Stimulated activated CD4-positive, alpha-beta T cell treated with anti-CD3 and anti-CD28 coated beads, Interleukin-1b, Interleukin-23, amount 100 ng/mL, for 4 hours (primary cell): ENCODE measurements around the gene UHMK1.
A peak's percentile ranks its signal among the peaks of the same experiment; 100 is the strongest.

ENCODE experiments used
- DNase-seq, 2 donors: peaks; one replicate each; pipeline ENCODE4 v3.0.0-alpha.2; 2020; ENCODE audit warnings: low read depth in 2 of 2

Gene UHMK1

DNA sequence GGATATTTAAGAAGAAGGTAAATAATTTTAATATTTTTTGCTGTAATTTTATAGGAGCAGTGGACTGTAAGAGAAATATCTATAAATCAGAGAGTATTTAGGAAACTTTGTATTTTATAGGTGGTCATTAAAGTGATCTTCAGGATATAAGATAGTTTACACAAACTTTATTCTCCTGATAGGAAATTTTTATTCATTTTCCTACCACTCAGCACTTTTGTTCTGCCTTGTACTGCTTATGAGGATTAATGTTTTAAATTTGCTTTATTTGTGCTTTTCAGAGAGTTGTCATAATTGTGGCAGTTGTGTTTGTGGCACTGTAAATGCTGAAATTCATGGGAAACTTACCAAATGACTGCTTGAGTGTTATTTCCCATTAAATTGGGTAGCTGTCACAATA lies 29.7 kb downstream of the UHMK1 start:
- DNase-seq: no peak

DNA sequence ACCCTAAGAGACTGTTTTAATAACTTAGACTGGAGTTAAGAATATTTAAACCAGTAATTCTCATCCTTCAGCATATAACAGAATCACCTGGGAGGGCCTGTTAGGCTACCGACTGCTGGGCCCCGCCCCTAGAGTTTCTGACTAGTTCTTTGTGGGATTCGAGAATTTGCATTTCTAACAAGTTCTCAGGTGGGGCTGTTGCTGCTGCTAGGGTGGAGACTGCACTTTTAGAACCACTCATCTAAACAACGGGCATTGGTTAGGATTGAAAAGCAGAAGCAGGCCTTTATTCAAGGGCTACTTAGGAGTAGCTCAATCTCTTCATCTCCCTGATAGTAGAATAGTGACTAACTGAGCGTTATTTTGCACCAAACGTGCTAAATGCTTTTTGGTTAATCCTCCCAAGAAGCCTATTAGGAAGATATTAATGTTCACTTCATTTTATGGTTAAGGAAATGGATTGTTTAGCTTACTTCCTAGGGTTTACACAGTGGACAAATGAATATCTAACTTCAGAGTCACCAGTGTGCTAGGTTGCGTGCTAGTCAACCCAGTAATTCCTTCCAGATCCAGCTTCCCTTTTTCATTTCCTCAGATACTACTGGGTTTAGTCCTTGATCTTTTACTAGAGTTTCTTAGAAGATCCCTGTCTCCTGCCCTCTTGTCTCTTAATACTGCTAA lies 32.8 kb downstream of the UHMK1 start:
- no peak for DNase-seq

DNA sequence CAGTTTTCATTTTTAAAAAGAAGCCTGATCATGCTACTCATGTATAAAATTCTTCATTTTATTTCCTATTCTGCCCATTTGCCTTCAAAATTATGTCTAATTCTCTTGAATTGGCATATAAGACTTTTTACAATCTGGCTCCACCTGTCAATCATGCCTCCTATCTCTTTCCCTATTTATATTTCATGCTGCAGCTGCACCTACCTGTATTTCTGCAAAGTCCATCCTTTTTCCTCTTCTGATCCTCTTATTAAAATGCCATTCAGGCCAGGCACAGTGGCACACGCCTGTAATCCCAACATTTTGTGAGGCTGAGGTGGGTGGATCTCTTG lies 33.3 kb downstream of the UHMK1 start:
- no peak for DNase-seq

DNA sequence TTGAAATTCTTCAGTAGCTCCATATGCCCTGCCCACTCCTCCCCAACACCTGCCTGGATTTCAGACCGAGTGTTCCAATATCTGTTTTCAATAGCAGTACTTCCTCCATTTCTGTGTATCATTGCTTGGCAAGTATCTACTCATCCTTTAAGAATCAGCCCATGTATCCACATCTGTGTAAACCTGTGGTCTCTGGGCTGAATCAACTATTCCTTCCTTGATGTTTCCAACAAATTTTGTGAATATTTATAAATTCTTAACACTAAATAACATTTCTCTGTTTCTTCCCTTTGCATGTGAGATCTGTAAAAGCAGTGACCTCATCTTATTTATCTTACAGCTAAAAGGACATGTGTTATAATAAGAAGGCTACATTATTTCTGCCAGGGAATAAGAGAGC lies 37.9 kb downstream of the UHMK1 start:
- DNase-seq: no peak

- DNase-seq: no peak
These were observed 38.9 kb downstream of the UHMK1 start for GRCh38 chr1:162536511-162536910.

GRCh38 chr1:162537216-162537615 lies 39.6 kb downstream of the UHMK1 start:
- no peak for DNase-seq

DNA sequence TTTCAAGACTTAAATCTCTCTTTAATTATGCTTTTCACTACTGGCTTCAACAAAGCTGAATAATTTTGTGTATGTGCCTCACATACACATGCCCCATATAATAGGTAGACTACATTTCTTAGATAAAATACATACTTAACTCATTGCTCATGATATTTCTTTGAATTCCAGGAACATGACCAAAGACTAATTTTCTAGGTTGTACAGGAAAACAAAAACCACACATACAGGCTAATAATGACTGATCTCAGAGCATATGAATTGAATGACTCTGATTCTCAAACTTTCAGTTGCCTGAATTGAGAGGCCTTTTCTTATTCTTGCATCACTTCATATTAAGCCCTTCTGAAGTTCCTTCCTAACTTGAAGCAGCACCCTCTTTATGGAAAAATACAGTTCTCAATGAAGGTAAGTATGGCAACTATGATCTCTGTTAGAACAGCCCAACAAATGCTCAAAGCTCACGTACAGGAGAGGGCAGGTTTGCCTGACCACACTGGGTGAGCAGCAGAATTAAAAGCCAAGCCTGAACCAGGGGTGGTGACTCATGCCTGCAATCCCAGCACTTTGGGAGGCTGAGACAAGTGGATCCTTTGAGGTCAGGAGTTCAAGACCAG lies 41.3 kb downstream of the UHMK1 start:
- no peak for DNase-seq

GRCh38 chr1:162541619-162542141 lies 44.1 kb downstream of the UHMK1 start:
- no peak for DNase-seq

GRCh38 chr1:162543228-162543627 lies 45.6 kb downstream of the UHMK1 start:
- DNase-seq: no peak

GRCh38 chr1:162548170-162548569 lies 50.6 kb downstream of the UHMK1 start:
- no peak for DNase-seq

DNA sequence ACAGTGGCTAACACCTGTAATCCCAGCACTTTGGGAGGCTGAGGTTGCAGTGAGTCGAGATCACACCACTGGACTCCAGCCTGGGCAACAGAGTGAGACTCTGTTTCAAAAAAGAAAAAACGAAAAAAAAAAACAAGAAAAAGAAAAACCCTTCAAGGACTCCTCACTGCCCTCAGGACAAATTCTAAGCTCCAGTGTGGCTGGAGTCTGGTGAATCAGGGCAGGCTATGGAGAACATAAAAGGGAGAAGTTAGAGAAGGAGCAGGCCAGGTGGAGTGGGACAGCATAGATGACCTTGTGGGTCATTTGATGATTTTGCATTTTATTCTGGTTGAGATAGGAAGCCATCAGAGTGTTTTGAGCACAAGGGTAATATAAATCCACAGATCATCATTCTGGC lies 51.4 kb downstream of the UHMK1 start:
- DNase-seq: no peak

DNA sequence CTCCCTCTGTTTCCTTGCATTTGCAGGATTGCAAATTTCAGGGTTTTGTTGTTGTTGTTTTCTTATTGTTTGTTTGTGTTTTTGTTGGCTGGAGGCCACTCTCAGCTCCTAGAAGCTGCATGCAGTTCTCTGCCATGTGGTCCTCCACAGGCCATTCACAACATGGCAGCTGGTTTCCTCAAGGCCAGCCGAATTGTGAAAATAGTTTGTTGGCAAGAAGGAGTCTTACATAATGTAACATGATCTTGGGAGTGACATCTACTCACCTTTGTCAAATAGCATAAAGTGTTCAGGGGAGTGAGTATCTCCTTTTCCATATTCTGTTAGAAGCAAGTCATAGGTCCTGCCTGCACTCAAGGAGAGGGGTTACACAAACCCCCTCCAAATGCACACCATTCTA lies 53.3 kb downstream of the UHMK1 start:
- DNase-seq: no peak

DNA sequence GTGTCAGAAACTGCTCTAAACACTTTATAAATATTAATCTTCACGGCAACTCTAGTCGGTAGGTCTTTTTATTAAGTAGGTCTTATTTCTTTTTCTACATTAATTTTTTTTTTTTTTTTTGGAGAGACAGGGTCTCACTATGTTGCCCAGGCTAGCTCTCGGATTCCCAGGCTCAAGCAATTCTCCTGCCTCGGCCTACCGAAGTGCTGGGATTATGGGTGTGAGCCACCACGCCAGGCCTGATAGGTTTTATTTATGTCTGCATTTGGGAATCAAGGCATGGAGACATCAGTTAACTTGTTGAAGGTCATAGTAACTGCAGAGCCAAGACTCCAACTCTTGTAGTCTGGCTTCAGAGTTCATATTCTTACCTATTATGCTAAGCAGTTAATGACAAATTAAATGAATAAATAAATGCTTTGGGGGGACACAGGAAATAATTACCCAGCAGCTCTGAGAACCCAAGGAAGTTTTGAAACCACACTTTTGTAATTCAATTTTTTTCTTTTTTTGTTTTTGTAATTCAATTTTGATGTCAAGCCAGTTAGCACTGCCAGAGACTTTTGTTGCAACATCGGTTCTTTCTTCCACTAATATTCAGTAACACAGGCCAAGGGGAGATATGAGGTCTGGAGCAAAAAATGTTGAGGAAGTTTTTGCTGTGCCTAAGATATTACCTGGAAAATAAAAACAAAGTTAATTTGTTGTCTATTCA lies 54.5 kb downstream of the UHMK1 start:
- no peak for DNase-seq

DNA sequence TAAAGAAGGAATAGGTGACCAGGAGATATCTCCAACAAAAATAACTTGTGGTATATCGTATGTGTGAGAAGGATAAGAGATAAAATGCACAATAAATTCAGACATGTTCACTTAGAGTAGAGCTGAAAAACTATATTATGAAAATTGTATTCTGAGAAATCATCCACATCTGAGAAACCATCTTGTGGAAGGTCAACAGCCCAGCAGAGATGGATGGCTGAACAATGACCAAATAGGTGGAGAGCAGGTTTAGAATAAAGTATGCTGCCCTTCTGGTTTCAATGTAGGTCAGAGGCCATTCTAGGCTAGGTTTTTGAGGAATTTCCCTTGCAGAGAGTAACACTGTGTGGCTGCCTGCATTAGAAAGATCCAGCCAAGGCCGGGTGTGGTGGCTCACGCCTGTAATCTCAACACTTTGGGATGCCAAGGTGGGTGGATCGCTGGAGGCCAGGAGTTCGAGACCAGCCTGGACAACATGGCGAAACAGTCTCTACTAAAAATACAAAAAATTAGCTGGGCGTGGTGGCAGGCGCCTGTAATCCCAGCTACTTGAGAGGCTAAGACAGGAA lies 55.1 kb downstream of the UHMK1 start:
- no peak for DNase-seq

DNA sequence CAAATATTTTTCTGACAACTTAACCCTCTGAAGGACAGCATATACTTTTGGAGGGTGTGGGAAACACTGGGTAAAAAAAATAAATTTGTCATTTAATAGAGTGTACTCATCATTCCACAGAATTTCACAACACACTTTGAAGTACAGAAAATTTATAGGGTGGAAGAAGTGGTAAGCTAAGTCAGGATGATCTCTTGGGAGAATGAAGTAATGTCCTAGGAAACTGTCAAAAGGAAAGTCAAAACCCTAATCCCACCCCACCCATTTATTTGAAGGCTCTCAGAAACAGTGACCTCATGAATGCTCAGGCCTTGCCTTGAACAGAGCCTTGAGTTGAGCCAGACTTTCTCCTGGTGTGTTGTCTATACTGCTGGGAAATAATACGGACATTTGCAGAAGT lies 56.6 kb downstream of the UHMK1 start:
- no peak for DNase-seq

DNA sequence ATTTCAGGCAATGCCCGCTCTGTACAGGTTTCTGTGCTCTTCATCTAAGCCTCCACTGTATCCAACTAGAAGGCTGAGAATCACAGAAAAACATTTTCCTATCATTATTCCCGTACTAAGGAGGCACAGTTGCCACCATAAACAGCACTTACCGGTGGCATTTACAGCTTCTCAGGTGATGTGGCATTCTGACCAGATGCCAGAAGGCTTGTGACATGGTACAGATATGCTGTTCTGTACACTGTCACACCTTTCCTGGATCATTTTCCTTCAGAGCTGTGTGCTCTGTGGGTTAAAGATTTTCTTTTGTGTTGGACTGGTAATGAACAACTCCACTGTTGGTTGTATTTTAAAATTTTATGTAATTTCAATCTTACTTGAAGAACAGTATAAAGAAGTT lies 59.9 kb downstream of the UHMK1 start:
- no peak for DNase-seq

GRCh38 chr1:162560303-162561036 lies 62.9 kb downstream of the UHMK1 start:
- DNase-seq: no peak

DNA sequence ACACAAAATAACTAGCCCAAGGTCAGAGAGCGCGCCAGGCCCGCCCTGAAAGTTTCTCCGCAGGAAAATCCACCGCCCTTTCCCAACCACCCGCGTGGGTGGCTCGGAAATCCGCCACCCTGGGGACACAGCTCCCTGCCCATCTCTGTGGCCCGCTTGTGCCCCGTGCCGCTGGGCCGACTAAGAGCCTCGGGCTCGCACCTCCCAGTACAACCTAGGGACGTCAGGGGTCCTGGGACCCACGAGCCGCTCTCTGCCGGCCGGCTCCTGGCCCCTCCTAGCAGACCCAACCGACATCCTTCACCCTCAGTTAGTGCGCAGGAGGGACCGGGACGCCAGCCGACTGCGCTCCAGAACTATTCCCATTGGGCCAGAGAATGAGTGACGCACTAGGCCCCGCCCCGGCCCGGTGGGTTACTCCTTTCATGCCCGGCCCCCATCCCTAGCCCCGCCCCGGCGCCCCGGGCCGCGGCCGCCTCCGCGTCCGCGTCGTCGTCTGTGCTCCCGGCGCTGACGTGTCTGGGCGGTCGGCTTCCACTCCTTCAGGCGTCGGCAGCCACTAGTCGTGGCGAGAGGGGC lies 63.5 kb downstream of the UHMK1 start:
- DNase-seq: peak; percentile 97 to 99

DNA sequence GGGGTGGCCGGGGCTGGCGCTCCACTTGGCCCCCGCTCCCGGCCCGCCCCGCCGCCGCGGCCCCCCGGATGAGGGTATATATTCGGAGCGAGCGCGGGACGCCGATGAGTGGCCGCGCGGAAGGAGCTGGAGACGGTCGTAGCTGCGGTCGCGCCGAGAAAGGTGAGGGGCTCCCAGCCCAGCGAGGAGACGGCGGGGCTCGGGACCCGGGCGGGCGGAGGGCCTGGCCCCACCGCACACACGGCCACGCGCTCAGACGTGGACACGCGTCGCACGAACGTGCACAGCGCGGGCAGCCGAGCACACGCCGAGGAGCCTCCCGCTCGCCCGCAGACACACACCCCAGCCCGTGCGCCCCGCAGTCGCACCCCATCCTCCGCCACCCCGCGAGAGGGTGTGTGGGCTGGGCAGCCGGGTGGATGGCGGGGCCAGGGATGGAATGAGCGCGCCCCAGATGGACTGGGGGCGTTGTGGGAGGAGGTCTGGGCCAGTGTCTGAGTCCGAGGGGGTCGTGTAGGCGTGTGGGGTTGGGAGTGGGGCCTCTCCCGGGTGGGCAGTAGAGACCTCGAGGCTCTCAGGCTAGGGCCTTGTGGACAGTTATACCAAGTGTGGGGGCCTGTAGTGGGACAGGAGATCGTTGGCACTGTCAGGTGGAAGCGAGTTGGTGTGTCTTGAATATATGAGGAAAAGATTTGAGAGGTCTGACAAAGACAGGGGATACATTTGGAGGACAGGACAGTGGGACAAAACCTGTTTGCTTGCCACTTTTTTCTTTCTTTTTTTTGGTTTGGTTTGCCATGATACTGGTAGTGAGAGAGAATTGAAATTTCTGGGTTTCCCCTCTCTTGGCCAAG lies 64.2 kb downstream of the UHMK1 start, which contains the start of gene UAP1:
Gene UAP1, plus strand, starts transcription at position 107 of the 854 bp plus-strand sequence. CDS start 4,347 bp downstream, outside the sequence.
- DNase-seq: peak in 1 of 2 donors; percentile 10

GRCh38 chr1:162562470-162562828 lies 64.8 kb downstream of the UHMK1 start:
- DNase-seq: no peak

DNA sequence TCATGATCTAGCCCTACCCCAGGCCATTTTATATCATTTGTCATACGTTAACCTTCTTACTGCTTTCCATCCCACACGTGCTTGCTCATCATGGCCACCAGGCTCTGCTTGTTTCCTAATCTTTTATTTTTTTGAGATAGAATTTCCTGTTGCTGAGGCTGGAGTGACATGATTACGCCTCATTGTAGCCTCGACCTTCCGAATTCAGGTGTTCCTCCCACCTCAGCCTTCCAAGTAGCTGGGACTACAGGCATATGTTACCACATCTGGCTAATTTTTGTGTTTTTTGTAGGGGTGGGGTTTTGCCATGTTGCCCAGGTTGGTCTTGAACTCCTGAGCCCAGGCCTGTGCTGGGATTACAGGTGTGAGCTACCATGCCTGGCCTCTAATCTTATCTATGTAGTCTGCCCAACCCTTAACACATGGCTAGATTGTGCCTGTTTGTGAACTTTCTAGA lies 67.2 kb downstream of the UHMK1 start:
- DNase-seq: no peak
